Activated CD8-positive, alpha-beta T cell treated with anti-CD3 and anti-CD28 coated beads for 36 hours (primary cell): ENCODE measurements around the gene ZNF467. TPM values are rescaled to one million over a fixed set of nuclear protein-coding genes. Genes with fewer than 3 reads are reported as not detected.

Source experiments
- ATAC-seq: fragments of 200-7000 bp; cut with Tn5 transposase; one replicate; pipeline ENCODE4 v1.10.0; 2021; ENCODE audit warnings: mild to moderate bottlenecking, moderate library complexity
- CTCF ChIA-PET: fragments of 350-600 bp; sonication (Branson Sonifier 250); formaldehyde crosslinking; loops from one replicate; lab custom pipeline; 2021; ENCODE audit warnings: antibody characterized with exemption; lab: Charles Lee
- POLR2A ChIA-PET: fragments of 350-600 bp; sonication (Branson Sonifier 250); formaldehyde crosslinking; loops from one replicate; lab custom pipeline; 2021; ENCODE audit warnings: antibody characterized with exemption; lab: Charles Lee
- DNase-seq: peaks from one replicate; pipeline ENCODE4 v3.0.0-alpha.2; 2020
- H3K27ac Mint-ChIP-seq: one replicate; pipeline ENCODE4 v1.8.0; 2021; ENCODE audit warnings: mild to moderate bottlenecking, mixed read lengths
- H3K27me3 Mint-ChIP-seq: one replicate; pipeline ENCODE4 v1.8.0; 2021; ENCODE audit warnings: mixed read lengths
- H3K36me3 Mint-ChIP-seq: one replicate; pipeline ENCODE4 v1.8.0; 2021; ENCODE audit warnings: low read depth, mixed read lengths
- H3K4me1 Mint-ChIP-seq: one replicate; pipeline ENCODE4 v1.8.0; 2021; ENCODE audit warnings: low read depth, mixed read lengths
- H3K4me3 Mint-ChIP-seq: one replicate; pipeline ENCODE4 v1.8.0; 2021; ENCODE audit warnings: mild to moderate bottlenecking, moderate library complexity, mixed read lengths
- H3K9me3 Mint-ChIP-seq: one replicate; pipeline ENCODE4 v1.8.0; 2021; ENCODE audit warnings: mixed read lengths
- intact Hi-C: fragments of 100-400 bp; cut with micrococcal nuclease; formaldehyde crosslinking; loops from one replicate; pipeline ENCODE4 v1.10.0; 2022
- total RNA-seq, 2 experiments: library from RNA; stranded (reverse); gene quantifications; one replicate each; pipeline ENCODE4 v1.2.3, GENCODE V29; 2021
- TF ChIP-seq, protein P1 (sequence below): fragments of 200-600 bp; IDR thresholded peaks from one replicate; pipeline ENCODE4 v1.8.0; 2022; ENCODE audit warnings: antibody characterized with exemption, mild to moderate bottlenecking

The ZNF467 gene
- total RNA-seq, 2 experiments from 2014 or later, result 0.09 TPM; not detected in 1

GRCh38 chr7:149752646-149753045 is 20.7 kb downstream of the ZNF467 start:
- ChIA-PET POLR2A (interaction anchor here (0.6 kb wide), 1 partner anchor 9 kb away, joined by 3 read pairs; no protein-coding TSS in a partner anchor), CTCF (interaction anchor here (0.6 kb wide), 1 partner anchor 90 kb away, joined by 4 read pairs; no protein-coding TSS in a partner anchor)
- Mint-ChIP-seq H3K9me3 (peaks cover 2% of the 10 kb centered on the region), H3K27me3 (no peaks in the 10 kb centered on the region), H3K36me3 (no peaks in the 10 kb centered on the region), H3K4me3 (no peak overlapping the region), H3K27ac (no peak overlapping the region), H3K4me1 (no peaks in the 10 kb centered on the region)
- ATAC-seq, result no peak
- TF ChIP-seq, protein P1, sequence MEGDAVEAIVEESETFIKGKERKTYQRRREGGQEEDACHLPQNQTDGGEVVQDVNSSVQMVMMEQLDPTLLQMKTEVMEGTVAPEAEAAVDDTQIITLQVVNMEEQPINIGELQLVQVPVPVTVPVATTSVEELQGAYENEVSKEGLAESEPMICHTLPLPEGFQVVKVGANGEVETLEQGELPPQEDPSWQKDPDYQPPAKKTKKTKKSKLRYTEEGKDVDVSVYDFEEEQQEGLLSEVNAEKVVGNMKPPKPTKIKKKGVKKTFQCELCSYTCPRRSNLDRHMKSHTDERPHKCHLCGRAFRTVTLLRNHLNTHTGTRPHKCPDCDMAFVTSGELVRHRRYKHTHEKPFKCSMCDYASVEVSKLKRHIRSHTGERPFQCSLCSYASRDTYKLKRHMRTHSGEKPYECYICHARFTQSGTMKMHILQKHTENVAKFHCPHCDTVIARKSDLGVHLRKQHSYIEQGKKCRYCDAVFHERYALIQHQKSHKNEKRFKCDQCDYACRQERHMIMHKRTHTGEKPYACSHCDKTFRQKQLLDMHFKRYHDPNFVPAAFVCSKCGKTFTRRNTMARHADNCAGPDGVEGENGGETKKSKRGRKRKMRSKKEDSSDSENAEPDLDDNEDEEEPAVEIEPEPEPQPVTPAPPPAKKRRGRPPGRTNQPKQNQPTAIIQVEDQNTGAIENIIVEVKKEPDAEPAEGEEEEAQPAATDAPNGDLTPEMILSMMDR, result no peak
- no peak for DNase-seq
- intact Hi-C loops, result no loop called here

DNA sequence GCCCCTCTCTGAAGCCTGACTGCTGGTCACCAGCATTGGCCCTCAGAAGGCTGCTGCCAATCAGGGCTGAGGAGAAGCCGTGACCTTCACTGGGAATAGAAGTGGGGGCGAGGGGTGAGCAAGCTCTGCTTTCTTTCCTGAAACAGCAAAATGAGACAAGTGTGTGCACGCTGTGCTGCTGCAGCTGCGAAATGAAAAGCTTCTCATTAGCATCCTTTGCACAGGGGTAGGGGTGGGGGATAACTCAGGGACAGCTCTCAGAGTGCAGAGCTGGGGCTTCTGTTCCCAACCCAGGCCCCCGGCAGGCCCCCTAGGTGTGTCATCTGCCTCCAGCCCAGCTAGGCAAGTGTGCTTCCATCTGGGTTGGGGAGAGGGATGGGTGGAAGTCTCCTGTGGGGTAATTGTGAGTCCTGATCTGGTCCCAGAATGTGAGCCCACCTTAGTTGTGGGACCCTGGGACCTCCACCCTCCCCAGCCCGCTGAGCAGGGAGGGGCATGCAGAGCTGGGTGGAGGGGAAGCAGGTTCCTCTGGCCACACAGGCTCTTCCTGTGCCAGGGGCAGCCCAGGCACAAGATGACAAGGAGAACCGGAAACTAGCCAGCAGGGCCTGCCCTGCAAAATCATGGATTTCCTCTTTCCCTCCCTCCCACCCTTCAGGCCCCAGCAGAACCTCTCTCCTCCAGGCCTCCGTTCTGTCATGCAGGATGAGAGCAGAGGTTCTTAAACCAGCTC is 22.2 kb downstream of the ZNF467 start:
- no peak overlapping the region for H3K27ac Mint-ChIP-seq
- no peak overlapping the region for H3K4me3 Mint-ChIP-seq
- intact Hi-C loops, result no loop called here
- no peaks in the 10 kb centered on the region for H3K4me1 Mint-ChIP-seq
- no peaks in the 10 kb centered on the region for H3K36me3 Mint-ChIP-seq
- CTCF ChIA-PET, result interaction anchor here (0.6 to 2.5 kb wide), 5 partner anchors 9 to 212 kb away, joined by 3 to 19 read pairs (median 6); no protein-coding TSS in a partner anchor
- POLR2A ChIA-PET, result no interaction called here
- no peak for DNase-seq
- TF ChIP-seq, protein P1, result no peak
- peaks cover 2% of the 10 kb centered on the region for H3K9me3 Mint-ChIP-seq
- no peak for ATAC-seq
- no peaks in the 10 kb centered on the region for H3K27me3 Mint-ChIP-seq

- Mint-ChIP-seq H3K27ac (no peak overlapping the region), H3K4me3 (no peak overlapping the region), H3K4me1 (no peaks in the 10 kb centered on the region), H3K36me3 (no peaks in the 10 kb centered on the region), H3K27me3 (no peaks in the 10 kb centered on the region), H3K9me3 (peaks cover 2% of the 10 kb centered on the region)
- intact Hi-C loops, result no loop called here
- ChIA-PET CTCF (interaction anchor here (0.6 to 2.5 kb wide), 3 partner anchors 8 to 211 kb away, joined by 6 to 19 read pairs (median 8); no protein-coding TSS in a partner anchor), POLR2A (no interaction called here)
- TF ChIP-seq, protein P1, result no peak
- ATAC-seq (no peak), DNase-seq (no peak)
Measured at GRCh38 chr7:149750122-149750845, 23.1 kb downstream of the ZNF467 start.

DNA sequence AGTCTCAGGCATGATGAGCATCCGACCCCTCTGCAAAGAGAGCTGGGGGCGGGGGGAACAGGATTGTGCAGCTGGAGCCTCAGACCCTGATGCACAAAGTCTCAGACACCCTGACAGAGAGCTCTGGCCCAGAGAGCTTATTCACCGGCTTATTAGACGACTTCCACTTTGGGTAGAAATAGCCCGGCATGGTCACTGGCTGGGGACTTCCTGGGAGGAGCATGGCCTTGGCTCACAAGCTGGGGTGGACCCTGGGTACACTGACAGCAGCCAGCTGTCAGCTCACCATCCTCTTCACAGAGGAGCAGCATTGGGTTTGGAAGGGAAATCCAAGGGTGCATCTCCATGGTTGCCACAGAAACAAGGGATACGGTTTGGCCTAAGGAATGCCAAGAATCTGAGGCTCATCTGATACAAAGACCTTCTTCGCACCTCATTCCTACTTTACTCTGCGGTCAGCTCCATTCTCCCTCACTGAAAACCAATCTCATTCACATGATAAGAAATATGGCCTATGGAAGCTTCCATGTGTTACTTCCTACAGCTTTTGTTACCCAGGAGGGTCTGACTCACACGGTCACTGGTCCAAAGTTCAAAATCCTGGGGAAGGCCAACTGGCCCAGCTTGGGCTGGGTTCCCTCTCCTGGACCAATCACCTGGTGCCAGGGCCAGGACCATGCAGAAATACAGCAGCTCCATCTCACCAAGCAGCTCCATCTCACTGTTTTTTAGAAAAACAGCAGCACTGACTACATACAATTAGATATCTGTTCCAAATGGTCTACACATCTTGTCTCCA is 25.1 kb downstream of the ZNF467 start:
- DNase-seq, result no peak
- TF ChIP-seq, protein P1, result no peak
- Mint-ChIP-seq H3K9me3 (peaks cover 2% of the 10 kb centered on the region), H3K27me3 (peaks cover 2% of the 10 kb centered on the region), H3K36me3 (no peaks in the 10 kb centered on the region), H3K4me3 (no peak overlapping the region), H3K27ac (no peak overlapping the region), H3K4me1 (no peaks in the 10 kb centered on the region)
- intact Hi-C loops, result no loop called here
- ChIA-PET POLR2A (interaction anchor here (0.6 to 1.3 kb wide), 3 partner anchors 26 to 168 kb away, joined by 3 read pairs; a partner anchor contains a TSS), CTCF (interaction anchor here (1.1 to 4.2 kb wide), 3 partner anchors 11 to 86 kb away, joined by 3 to 19 read pairs (median 3); no protein-coding TSS in a partner anchor)
- no peak for ATAC-seq
